Neural progenitor cell (in vitro differentiated cells): ENCODE results near the gene DDX21. TPM values are rescaled to one million over a fixed set of nuclear protein-coding genes. Genes with fewer than 3 reads are reported as not detected.
"Not testable (repeated sequence)": the region's sequence is repeated elsewhere in the genome, so short reads cannot be mapped to it uniquely, and the experiment has no call there.

Source experiments
- DNase-seq: peaks from one replicate; pipeline ENCODE4 v3.0.0-alpha.2; 2016; ENCODE audit warnings: low spot score
- H2AFZ ChIP-seq: fragments of 200-600 bp; sonication (generic); replicated peaks from 2 replicates; pipeline ENCODE4 v1.6.1; 2016; ENCODE audit warnings: antibody characterized with exemption
- H3F3A ChIP-seq: fragments of 200-600 bp; sonication (generic); 2 replicates; pipeline ENCODE4 v1.6.1; 2016; ENCODE audit warnings: antibody characterized with exemption, low read depth
- H3K27ac ChIP-seq: fragments of 200-600 bp; sonication (generic); 2 replicates; pipeline ENCODE4 v1.5.1; 2016; ENCODE audit warnings: mild to moderate bottlenecking
- H3K27me3 ChIP-seq: fragments of 200-600 bp; sonication (generic); 2 replicates; pipeline ENCODE4 v1.6.1; 2016; ENCODE audit warnings: mild to moderate bottlenecking, moderate library complexity
- H3K36me3 ChIP-seq: fragments of 200-600 bp; sonication (generic); 2 replicates; pipeline ENCODE4 v1.5.1; 2016
- H3K4me1 ChIP-seq: fragments of 200-600 bp; sonication (generic); 2 replicates; pipeline ENCODE4 v1.6.1; 2016; ENCODE audit warnings: mixed run types
- H3K4me2 ChIP-seq: fragments of 200-600 bp; sonication (generic); 2 replicates; pipeline ENCODE4 v1.6.1; 2016
- H3K4me3 ChIP-seq: fragments of 200-600 bp; sonication (generic); 2 replicates; pipeline ENCODE4 v1.5.1; 2016
- H3K79me2 ChIP-seq: fragments of 200-600 bp; sonication (generic); 2 replicates; pipeline ENCODE4 v1.6.1; 2016; ENCODE audit warnings: low read depth
- H3K9ac ChIP-seq: fragments of 200-600 bp; sonication (generic); 2 replicates; pipeline ENCODE4 v1.6.1; 2016
- H3K9me3 ChIP-seq: fragments of 200-600 bp; sonication (generic); 2 replicates; pipeline ENCODE4 v1.5.1; 2016; ENCODE audit warnings: low read depth
- H4K20me1 ChIP-seq: fragments of 200-600 bp; sonication (generic); 2 replicates; pipeline ENCODE4 v1.6.1; 2016; ENCODE audit warnings: low read depth
- H3K27ac Mint-ChIP-seq: 3 replicates; pipeline ENCODE4 v1.8.0; 2021; ENCODE audit warnings: mixed read lengths
- H3K27me3 Mint-ChIP-seq: 2 replicates; pipeline ENCODE4 v1.8.0; 2022; ENCODE audit warnings: low read depth, mild to moderate bottlenecking, inconsistent platforms, moderate library complexity, mixed read lengths; ENCODE audit not compliant: insufficient read depth
- H3K36me3 Mint-ChIP-seq: 3 replicates; pipeline ENCODE4 v1.8.0; 2021; ENCODE audit warnings: mixed read lengths
- H3K4me1 Mint-ChIP-seq: 3 replicates; pipeline ENCODE4 v1.8.0; 2021; ENCODE audit warnings: mixed read lengths
- H3K4me3 Mint-ChIP-seq: 3 replicates; pipeline ENCODE4 v1.8.0; 2021; ENCODE audit warnings: mild to moderate bottlenecking, moderate library complexity, mixed read lengths
- H3K9me3 Mint-ChIP-seq: 3 replicates; pipeline ENCODE4 v1.8.0; 2020; ENCODE audit warnings: mixed read lengths
- EZH2 ChIP-seq: fragments of 200-600 bp; sonication (generic); IDR thresholded peaks from 2 replicates; pipeline ENCODE4 v1.6.1; 2017; ENCODE audit warnings: antibody characterized with exemption, mild to moderate bottlenecking, moderate library complexity
- EZH2phosphoT487 ChIP-seq: fragments of 200-600 bp; sonication (generic); IDR thresholded peaks from 2 replicates; pipeline ENCODE4 v1.6.1; 2017; ENCODE audit warnings: antibody characterized with exemption
- total RNA-seq: library from RNA; depleted of rRNA; stranded (reverse); fragments of >200 nt; gene quantifications from 2 replicates; pipeline ENCODE4 v1.2.3, GENCODE V29; 2015; ENCODE audit warnings: low replicate concordance
- TF ChIP-seq, protein P1 (sequence below): fragments of 200-600 bp; sonication (generic); IDR thresholded peaks from 2 replicates; pipeline ENCODE4 v1.5.1; 2017; ENCODE audit warnings: antibody characterized with exemption, mild to moderate bottlenecking

DDX21 gene
- total RNA-seq, 1 donor from 2014 or later: 69.9 TPM

DNA sequence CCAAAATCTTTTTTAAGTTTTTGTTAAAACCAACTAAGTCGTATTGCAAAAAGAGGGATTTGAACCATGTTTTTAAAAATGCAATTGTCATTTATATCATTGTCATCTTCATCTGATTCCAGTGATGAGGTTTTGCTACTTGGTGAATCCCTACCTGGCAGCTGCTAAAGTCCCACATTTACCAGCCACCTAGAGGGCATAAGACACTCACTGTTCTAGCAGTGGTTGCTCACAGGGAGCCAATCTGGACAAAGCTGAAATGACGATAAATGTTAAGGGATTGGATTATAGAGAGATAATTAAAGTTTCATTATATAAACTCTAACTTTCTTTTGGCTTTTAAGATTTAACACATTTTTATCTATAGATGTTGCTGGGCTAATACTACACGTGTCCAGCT lies 51.3 kb downstream of the DDX21 start:
- Histone ChIP-seq H4K20me1 (no peaks in the 10 kb centered on the region), H3K79me2 (peaks cover 4% of the 10 kb centered on the region), H3K4me2 (no peak overlapping the region), H3K27ac (no peak overlapping the region), H3K27me3 (no peaks in the 10 kb centered on the region), H3K36me3 (peaks cover 21% of the 10 kb centered on the region), H3K4me3 (no peak overlapping the region), H3F3A (peaks cover 5% of the 10 kb centered on the region), H2AFZ (no peak overlapping the region), H3K9me3 (no peaks in the 10 kb centered on the region), H3K9ac (no peak overlapping the region), H3K4me1 (no peaks in the 10 kb centered on the region)
- Mint-ChIP-seq H3K4me1 (no peaks in the 10 kb centered on the region), H3K27me3 (no peaks in the 10 kb centered on the region), H3K36me3 (peaks cover 4% of the 10 kb centered on the region), H3K9me3 (no peaks in the 10 kb centered on the region), H3K4me3 (no peak overlapping the region), H3K27ac (no peak overlapping the region)
- TF ChIP-seq EZH2phosphoT487 (no peak), EZH2 (no peak)
- TF ChIP-seq, protein P1, sequence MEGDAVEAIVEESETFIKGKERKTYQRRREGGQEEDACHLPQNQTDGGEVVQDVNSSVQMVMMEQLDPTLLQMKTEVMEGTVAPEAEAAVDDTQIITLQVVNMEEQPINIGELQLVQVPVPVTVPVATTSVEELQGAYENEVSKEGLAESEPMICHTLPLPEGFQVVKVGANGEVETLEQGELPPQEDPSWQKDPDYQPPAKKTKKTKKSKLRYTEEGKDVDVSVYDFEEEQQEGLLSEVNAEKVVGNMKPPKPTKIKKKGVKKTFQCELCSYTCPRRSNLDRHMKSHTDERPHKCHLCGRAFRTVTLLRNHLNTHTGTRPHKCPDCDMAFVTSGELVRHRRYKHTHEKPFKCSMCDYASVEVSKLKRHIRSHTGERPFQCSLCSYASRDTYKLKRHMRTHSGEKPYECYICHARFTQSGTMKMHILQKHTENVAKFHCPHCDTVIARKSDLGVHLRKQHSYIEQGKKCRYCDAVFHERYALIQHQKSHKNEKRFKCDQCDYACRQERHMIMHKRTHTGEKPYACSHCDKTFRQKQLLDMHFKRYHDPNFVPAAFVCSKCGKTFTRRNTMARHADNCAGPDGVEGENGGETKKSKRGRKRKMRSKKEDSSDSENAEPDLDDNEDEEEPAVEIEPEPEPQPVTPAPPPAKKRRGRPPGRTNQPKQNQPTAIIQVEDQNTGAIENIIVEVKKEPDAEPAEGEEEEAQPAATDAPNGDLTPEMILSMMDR: no peak
- DNase-seq: no peak

DNA sequence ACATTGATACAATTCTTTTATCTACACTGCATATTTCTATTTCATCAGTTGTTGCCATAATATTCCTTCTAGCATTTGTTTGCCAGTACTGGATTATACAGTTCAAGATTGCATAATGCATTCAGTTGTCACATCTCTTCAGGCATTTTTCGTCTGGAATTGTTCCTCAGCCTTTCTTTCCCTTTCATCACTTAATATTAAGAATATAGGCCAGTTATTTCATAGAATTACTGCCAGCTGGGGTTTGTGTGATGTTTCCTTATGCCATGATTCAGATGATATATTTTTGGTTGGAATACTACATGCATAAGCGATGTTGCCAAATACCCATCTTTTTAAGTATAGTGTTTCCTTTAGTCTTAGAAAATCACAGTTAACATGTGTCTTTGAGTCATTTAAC lies 53.4 kb downstream of the DDX21 start:
- peaks cover 21% of the 10 kb centered on the region for H3K36me3 ChIP-seq
- no peak overlapping the region for H3K4me3 Mint-ChIP-seq

DNA sequence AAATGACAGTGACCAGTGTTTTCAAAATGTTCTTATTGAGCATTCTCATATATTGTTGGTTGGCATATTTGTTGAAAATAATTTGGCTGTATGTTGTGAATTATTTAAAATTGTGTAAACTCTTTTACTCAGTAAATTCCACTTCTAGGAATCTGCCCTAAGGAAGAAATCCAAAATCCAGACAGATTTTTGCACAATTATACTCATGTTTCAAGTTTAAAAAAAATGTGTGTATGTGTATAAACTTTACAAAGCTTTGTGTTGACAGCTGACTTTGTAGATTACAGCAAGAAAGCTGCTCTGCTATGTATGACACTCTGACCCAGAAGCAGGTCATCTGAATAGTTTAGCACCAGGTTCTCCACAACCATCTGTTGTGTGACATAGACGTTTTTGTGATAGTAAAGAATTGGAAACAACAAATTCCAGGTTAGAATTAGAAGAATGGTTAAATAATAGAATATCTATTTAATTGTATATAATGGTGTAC lies 54.2 kb downstream of the DDX21 start:
- Histone ChIP-seq H3K4me1 (no peaks in the 10 kb centered on the region), H3K9ac (no peak overlapping the region), H3K9me3 (no peaks in the 10 kb centered on the region), H3K4me3 (no peak overlapping the region), H3K27ac (no peak overlapping the region), H3K27me3 (no peaks in the 10 kb centered on the region), H3K36me3 (peaks cover 21% of the 10 kb centered on the region), H2AFZ (no peak overlapping the region), H3K79me2 (no peaks in the 10 kb centered on the region), H3F3A (peaks cover 5% of the 10 kb centered on the region), H4K20me1 (no peaks in the 10 kb centered on the region), H3K4me2 (no peak overlapping the region)
- no peaks in the 10 kb centered on the region for H3K9me3 Mint-ChIP-seq
- TF ChIP-seq EZH2phosphoT487 (no peak), EZH2 (no peak)
- TF ChIP-seq, protein P1: no peak
- no peak overlapping the region for H3K4me3 Mint-ChIP-seq
- no peaks in the 10 kb centered on the region for H3K4me1 Mint-ChIP-seq
- no peaks in the 10 kb centered on the region for H3K27me3 Mint-ChIP-seq
- peaks cover 11% of the 10 kb centered on the region for H3K36me3 Mint-ChIP-seq
- no peak for DNase-seq
- H3K27ac Mint-ChIP-seq: no peak overlapping the region

More for the DNA sequence above, 53.4 kb downstream of the DDX21 start:
- Histone ChIP-seq H3K4me2 (no peak overlapping the region), H3F3A (peaks cover 5% of the 10 kb centered on the region), H3K4me3 (no peak overlapping the region), H3K79me2 (no peaks in the 10 kb centered on the region), H4K20me1 (no peaks in the 10 kb centered on the region), H3K4me1 (no peaks in the 10 kb centered on the region), H3K9me3 (no peaks in the 10 kb centered on the region), H3K27me3 (no peaks in the 10 kb centered on the region), H3K27ac (no peak overlapping the region), H2AFZ (no peak overlapping the region), H3K9ac (no peak overlapping the region)
- Mint-ChIP-seq H3K9me3 (no peaks in the 10 kb centered on the region), H3K4me1 (no peaks in the 10 kb centered on the region), H3K27ac (no peak overlapping the region), H3K27me3 (no peaks in the 10 kb centered on the region), H3K36me3 (peaks cover 11% of the 10 kb centered on the region)
- no peak for DNase-seq
- no peak for TF ChIP-seq EZH2

DNA sequence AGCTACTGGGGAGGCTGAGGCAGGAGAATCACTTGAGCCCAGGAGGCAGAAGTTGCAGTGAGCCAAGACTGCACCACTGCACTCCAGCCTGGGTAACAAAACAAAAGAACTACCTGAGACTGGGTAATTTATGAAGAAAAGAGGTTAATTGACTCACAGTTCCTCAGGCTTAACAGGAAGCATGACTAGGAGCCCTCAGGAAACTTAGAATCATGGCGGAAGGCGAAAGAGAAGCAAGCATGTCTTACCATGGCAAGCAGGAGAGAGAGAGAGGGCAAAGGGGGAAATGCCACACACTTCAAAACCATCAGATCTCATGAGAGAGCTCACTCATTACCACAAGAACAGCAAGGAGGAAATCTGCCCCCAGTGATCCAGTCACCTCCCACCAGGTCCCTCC lies 56.8 kb downstream of the DDX21 start:
- not testable (repeated sequence) for H3K9me3 ChIP-seq, H3K4me3 ChIP-seq, H3K27me3 Mint-ChIP-seq, H3K27ac Mint-ChIP-seq, H4K20me1 ChIP-seq, H3K4me1 ChIP-seq, H3K36me3 ChIP-seq, DNase-seq, H3K9me3 Mint-ChIP-seq, H3K4me3 Mint-ChIP-seq, H3K79me2 ChIP-seq, H3K27me3 ChIP-seq, H2AFZ ChIP-seq, H3K9ac ChIP-seq, H3K27ac ChIP-seq, H3F3A ChIP-seq, H3K4me2 ChIP-seq, H3K4me1 Mint-ChIP-seq
- peaks cover 14% of the 10 kb centered on the region for H3K36me3 Mint-ChIP-seq
